GM19328 (cell line): Measurements from ENCODE around the gene SACM1L.

ENCODE experiments used
- ATAC-seq: cut with Tn5 transposase; IDR thresholded peaks from one replicate; pipeline ENCODE4 v1.9.1; 2021; ENCODE audit warnings: mild to moderate bottlenecking, moderate library complexity; ENCODE audit not compliant: unreplicated experiment

The SACM1L gene

GRCh38 chr3:45765266-45765851, 76.2 kb downstream of the SACM1L start:
- ATAC-seq, result no peak

GRCh38 chr3:45765958-45766357, 76.8 kb downstream of the SACM1L start:
- no peak for ATAC-seq

- no peak for ATAC-seq
Measured at GRCh38 chr3:45771166-45771775, 82.1 kb downstream of the SACM1L start.

DNA sequence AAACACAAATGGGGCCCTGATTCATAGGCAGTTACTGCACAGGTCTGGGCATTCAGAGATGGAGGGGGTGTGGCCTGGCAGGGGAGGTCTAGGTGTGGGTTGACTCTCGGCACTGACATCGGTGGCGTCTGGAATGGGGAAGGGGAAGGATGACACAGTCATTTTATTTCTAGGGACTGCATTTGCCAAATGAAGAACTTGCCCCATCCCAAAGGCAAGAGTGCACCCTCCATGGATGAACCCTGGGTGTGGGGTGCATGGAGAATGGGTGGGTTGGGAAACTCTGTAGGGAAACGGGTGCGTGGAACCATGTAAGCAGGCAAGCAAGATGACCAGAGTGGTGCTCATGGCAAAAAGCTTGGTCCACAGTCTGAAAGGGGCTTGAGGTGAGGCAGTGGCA, 82.6 kb downstream of the SACM1L start:
- ATAC-seq, result no peak

DNA sequence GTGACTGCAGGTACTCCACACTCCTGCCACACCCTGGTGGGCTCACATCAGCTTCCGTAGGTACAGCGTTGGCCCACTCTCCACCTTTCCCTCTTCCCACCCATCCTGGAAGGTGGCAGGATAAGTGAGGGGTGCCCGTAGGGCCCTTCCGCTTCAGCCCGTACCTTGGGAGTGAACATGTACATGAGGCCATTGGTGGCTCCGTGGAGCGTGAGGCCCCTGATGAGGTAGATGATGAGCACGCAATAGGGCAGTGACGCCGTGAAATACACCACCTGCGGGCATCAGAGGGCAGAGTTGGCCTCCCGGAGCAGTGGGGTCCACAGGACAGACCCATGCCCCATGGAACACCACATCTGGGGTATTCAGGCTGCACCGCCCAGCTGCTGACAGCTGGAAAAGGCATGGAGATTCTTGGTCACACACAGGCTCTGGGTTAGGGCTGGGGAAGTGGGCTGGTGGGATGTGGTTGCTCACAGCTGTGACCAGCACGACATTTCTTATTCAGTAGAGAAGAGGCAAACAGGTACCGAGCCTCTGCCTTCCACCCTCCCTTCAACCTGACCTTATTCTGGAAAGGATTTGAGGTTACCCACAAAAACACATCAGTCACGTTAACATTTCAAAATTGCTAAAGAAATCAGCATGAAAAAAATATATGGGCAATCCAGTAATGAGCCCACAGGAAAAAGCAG, 83.3 kb downstream of the SACM1L start:
- ATAC-seq, result no peak

- ATAC-seq, result no peak
Measured at GRCh38 chr3:45773072-45773471, 83.9 kb downstream of the SACM1L start.

DNA sequence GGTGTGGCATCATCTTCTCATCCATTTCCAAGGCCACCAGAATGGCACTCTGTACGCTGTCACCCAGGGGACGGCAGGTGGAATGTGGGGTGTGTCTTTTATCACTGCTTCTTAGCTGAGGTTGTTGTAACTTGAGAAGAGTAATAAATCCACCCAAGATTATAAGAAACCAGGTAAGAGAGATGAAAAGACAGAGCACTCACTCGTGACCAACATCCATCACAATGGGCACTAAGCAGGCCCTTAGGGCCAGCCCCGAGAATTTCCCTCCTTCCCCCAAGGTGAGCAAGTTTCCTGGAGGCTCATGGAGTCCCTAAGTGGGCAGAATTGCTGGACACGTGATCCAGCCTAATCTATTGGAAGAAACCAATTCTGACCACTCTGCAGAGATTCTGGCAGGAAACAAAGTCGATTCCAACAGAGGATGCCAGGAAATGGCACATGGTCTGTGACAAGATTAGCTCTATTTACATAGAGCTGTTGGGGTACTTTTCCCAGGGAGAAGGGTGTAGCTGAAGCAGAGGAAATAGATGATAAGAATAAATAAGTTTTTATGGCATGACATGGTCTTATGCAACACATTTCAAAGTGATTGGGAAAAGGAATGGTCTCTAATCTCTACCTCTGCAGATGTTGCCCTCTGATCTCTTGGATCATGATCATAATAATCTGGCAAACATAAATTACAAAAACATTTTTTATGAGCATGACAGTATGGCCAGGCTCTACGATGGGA, 84.7 kb downstream of the SACM1L start:
- no peak for ATAC-seq

DNA sequence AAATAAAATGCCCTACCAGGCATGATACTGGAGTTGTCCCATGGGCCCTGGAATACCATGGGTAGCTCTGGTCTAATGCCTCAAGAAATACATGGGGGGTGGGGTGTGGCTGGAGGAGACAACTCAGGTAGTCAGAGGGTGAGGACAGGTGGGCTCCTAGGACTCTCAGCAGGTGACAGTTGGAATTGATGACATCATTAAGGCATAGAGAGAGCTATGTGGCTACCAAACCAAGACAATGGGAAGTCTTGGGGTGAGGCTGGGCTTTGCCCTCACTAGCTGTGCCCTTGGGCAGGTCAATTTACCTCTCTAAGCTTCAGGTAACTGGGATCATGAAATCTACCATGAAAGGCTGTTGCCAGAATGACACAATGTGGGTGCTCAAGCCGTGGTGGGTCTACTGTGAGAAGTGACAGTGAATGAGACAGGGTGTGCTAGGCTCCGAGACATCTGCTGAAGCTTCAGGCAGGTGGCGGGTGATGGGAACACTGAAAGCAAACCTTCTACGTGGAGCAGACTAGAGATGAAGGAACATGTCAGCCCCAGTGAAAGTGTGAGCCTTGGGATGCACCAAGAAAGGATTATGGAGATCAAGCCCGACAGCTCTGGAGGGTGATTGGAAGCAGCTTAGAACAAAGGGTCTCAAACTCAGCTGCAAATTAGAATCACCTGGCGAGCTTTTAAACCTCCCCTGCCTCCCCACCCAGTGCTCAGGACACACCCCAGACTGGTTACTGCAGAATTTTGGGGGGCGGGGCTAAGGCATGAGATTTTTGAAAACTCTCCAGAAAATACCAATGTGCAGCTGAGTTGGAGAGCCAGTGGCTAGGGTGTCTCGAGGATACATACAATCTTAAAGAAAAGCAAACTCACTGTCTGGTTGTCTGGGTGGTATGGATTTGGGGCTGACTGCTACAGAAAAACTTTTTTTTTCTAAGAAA, 85.7 kb downstream of the SACM1L start:
- no peak for ATAC-seq

GRCh38 chr3:45775571-45776300, 86.5 kb downstream of the SACM1L start:
- ATAC-seq, result no peak

DNA sequence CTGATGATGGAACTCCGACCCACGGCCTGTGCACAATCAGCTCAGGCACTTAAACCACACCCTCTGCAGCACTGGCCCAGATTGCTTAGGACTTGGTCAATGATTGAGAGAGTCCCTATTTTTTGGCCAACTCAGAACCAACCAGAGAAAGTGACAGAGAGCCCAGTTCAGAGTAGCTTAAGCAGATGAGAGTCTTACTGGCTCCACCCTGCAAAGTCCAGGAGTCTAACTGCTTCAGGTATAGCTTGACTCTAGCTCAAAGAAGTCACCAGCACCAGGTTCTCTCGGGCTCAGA, 87.1 kb downstream of the SACM1L start:
- no peak for ATAC-seq

DNA sequence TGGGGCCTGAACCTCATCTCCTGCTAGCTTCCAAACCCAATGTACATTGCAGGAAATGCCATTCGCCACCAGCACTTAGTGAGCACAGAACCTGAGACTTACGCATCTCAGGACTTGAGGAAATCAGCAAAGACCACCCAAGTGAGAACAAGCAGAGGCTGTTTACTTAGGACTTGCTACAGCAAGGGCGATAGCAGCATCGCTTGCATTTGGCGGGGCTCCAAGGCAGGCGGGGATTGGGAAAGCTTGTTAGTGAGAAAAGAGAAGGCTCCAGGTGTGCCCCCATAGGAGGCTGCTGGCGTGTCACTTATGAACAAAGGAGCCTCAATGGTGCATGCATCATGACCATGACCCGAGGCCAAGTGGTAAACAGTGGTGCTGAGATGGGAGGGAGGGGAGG, 87.4 kb downstream of the SACM1L start:
- no peak for ATAC-seq

DNA sequence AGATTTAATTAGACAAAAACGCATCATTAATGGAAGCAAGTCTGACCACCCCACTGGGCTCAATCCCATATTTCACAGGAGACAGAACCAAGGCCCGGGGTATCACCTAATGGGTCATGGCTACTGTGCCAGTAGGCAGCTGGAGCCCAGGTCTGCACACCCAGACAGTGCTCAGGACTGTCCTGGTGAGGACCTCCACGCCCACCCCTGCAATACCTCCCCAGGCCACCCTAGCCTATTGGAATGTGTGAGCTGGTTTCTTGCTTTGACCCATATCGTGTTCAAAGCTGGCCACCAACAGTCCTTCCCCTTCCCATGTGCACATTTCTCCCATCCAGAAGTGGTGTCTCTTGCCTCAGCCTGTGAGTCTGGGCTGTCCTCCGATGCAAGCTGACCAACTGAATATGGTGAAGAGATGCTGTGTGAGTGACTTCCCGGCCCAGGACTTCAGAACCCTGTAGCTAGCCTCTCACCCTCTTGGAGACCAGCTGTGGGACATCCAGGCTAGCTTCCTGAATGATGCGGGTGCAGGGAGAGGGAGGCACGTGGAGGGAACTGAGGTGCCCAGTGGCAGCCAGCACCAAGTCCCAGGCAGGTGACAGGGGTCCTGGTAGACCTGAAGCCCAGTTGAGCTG, 88.0 kb downstream of the SACM1L start:
- no peak for ATAC-seq

GRCh38 chr3:45777746-45778386, 88.7 kb downstream of the SACM1L start:
- ATAC-seq, result no peak

- no peak for ATAC-seq
Measured at GRCh38 chr3:45778761-45779201, 89.6 kb downstream of the SACM1L start.

DNA sequence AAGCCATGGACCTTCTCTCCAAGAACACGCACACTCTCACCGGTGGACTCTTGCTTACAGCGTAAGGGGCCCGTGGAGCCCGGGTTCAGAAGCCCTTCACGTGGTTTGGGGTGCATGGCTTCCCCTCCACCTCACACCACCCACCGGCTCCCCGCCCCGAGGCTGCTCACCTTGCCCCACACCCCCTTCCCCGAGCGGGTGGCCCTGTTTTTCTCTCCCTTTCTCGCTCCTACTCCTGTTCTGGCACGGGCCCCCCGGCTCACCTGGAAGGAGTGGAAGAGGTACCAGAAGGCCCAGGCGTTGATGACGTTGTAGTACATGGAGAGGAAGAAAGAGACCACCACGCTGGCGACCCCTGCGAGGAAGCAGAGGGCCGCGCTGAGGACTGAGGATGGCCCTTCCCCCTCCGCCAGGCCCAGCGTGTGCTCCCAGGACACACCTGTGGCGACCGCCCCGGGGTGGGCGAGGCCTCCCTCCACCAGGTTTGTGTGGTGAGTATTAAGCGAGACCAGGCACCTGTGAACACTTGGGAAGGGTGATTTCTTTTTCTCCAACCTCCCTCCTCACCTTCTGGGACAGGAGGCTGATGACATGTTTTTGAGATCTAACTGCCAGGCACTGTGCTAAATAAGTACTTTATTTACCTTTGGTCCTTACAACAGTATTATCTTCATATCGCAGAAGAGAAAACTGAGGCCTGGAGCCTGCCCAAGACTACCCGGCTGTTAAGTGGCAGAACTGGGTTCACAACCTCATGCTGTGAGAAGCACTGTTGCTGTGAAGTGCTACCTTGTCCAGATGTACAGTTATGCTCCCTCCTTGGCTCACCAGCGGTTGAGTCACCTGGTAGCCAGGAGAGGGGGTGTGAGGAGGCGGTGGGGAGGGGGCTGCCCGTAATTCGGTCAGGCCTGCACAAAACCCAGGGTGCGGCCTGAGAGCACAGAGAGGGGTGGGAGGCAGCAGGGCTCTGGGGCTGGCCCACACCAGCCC, 90.8 kb downstream of the SACM1L start:
- no peak for ATAC-seq

DNA sequence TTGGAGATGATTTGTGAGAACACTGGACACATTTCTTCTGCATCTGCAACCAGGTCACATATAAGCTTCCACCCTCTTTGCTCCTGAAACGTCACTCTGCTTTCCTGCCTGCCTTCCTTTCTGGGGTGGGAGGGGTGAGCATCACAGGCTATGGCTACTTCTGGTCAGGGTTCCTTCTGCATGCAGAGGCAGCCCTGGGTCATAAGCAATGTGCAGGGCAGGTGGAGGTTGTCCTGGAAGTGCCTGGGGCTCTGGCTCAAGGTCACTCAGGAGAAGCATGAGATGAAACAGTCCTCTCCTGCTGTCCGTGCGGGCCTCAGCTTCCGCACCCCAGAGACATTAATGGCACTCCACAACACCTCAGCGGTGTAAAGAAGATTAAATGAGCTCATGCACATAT, 92.1 kb downstream of the SACM1L start:
- no peak for ATAC-seq

- ATAC-seq, result no peak
Measured at GRCh38 chr3:45781841-45782240, 92.6 kb downstream of the SACM1L start.

- ATAC-seq, result no peak
Measured at GRCh38 chr3:45782381-45782780, 93.2 kb downstream of the SACM1L start.
